SK-N-SH (cell line): ENCODE results near the gene GPR12. TPM values are rescaled to one million over a fixed set of nuclear protein-coding genes. Genes with fewer than 3 reads are reported as not detected.

Experiments
- CTCF ChIA-PET: fragments of 300-600, 350-600 bp; formaldehyde crosslinking; extraction: SDS; loops from one replicate; lab custom pipeline; 2021; lab: Yijun Ruan, JAX
- POLR2A ChIA-PET: fragments of 350-600 bp; sonication (Branson Sonifier 250); formaldehyde crosslinking; extraction: SDS; loops from one replicate; lab custom pipeline; 2020; ENCODE audit warnings: antibody characterized with exemption, inconsistent platforms; lab: Yijun Ruan, JAX
- DNase-seq: peaks from one replicate; pipeline ENCODE4 v3.0.0; 2012
- H2AFZ ChIP-seq: fragments of 200-600 bp; sonication (generic); 2 replicates; pipeline ENCODE4 v1.8.1; 2016; ENCODE audit warnings: antibody characterized with exemption, mild to moderate bottlenecking, low read depth
- H3F3A ChIP-seq: fragments of 200-600 bp; sonication (generic); replicated peaks from 2 replicates; pipeline ENCODE3; 2016; ENCODE audit warnings: antibody characterized with exemption, mild to moderate bottlenecking; ENCODE audit not compliant: insufficient read depth
- H3K27ac ChIP-seq, 2 experiments: fragments of 200-500 bp in 1 of 2; fragments of 200-600 bp in 1 of 2; sonication (Bioruptor generic) in 1 of 2; sonication (generic), shearing (Covaris generic) in 1 of 2; 2 replicates each; pipeline versions ENCODE4 v1.5.1 to v1.6.1; 2014 to 2016; ENCODE audit warnings: low read depth in 2 of 2, inconsistent platforms in 1 of 2, low read length in 1 of 2, mild to moderate bottlenecking in 1 of 2, mixed read lengths in 1 of 2
- H3K27me3 ChIP-seq: fragments of 200-600 bp; sonication (generic), shearing (Covaris generic); 2 replicates; pipeline ENCODE4 v1.6.1; 2016; ENCODE audit warnings: mixed run types; ENCODE audit not compliant: insufficient read depth
- H3K36me3 ChIP-seq, 2 experiments: fragments of 200-500 bp in 1 of 2; fragments of 200-600 bp in 1 of 2; sonication (Bioruptor generic) in 1 of 2; sonication (generic) in 1 of 2; replicated peaks in 1 of 2; 2 replicates each; pipeline versions ENCODE3 to v1.5.1; 2014 to 2016; ENCODE audit warnings: low read length in 1 of 2, mild to moderate bottlenecking in 1 of 2; ENCODE audit not compliant: insufficient read depth in 2 of 2, control insufficient read depth in 1 of 2
- H3K4me1 ChIP-seq, 2 experiments: fragments of 200-500 bp in 1 of 2; fragments of 200-600 bp in 1 of 2; sonication (Bioruptor generic) in 1 of 2; sonication (generic), shearing (Covaris generic) in 1 of 2; 2 replicates each; pipeline versions ENCODE4 v1.5.1 to v1.6.1; 2014 to 2016; ENCODE audit warnings: low read depth in 1 of 2, low read length in 1 of 2, mixed run types in 1 of 2; ENCODE audit not compliant: insufficient read depth in 2 of 2, control insufficient read depth in 1 of 2
- H3K4me2 ChIP-seq: fragments of 200-600 bp; sonication (generic), shearing (Covaris generic); 2 replicates; pipeline ENCODE4 v1.6.1; 2017; ENCODE audit warnings: mixed run types
- H3K4me3 ChIP-seq, 2 experiments: fragments of 200-500 bp in 1 of 2; fragments of 200-600 bp in 1 of 2; sonication (Bioruptor generic) in 1 of 2; sonication (generic), shearing (Covaris generic) in 1 of 2; 2 replicates each; pipeline versions ENCODE4 v1.5.1 to v1.8.1; 2014 to 2016; ENCODE audit warnings: low read depth in 2 of 2, inconsistent platforms in 1 of 2, low read length in 1 of 2, mild to moderate bottlenecking in 1 of 2, mixed read lengths in 1 of 2, moderate library complexity in 1 of 2
- H3K79me2 ChIP-seq: fragments of 200-600 bp; sonication (generic); 2 replicates; pipeline ENCODE4 v1.8.1; 2017; ENCODE audit warnings: mild to moderate bottlenecking; ENCODE audit not compliant: insufficient read depth
- H3K9ac ChIP-seq: fragments of 200-600 bp; sonication (generic); 2 replicates; pipeline ENCODE4 v1.6.1; 2017; ENCODE audit warnings: mixed run types
- H3K9me2 ChIP-seq: fragments of 200-600 bp; sonication (generic); 2 replicates; pipeline ENCODE4 v1.6.1; 2017; ENCODE audit warnings: mixed run types
- H3K9me3 ChIP-seq: fragments of 200-600 bp; sonication (generic); 2 replicates; pipeline ENCODE4 v1.6.1; 2017; ENCODE audit warnings: mixed run types, mild to moderate bottlenecking, moderate library complexity
- H4K20me1 ChIP-seq: fragments of 200-600 bp; sonication (generic); 2 replicates; pipeline ENCODE4 v1.6.1; 2017; ENCODE audit warnings: mild to moderate bottlenecking, mixed run types; ENCODE audit not compliant: insufficient read depth
- CTCF ChIP-seq: fragments of 200-600 bp; sonication (generic); IDR thresholded peaks from 2 replicates; pipeline ENCODE4 v1.6.1; 2017; ENCODE audit warnings: antibody characterized with exemption, mild to moderate bottlenecking, moderate library complexity
- EP300 ChIP-seq, 2 experiments: IDR thresholded peaks; 2 replicates each; pipeline versions ENCODE4 v1.4.0 to v1.6.1; 2012; ENCODE audit warnings: borderline replicate concordance in 1 of 2, low read depth in 1 of 2, low read length in 1 of 2
- EZH2phosphoT487 ChIP-seq: fragments of 200-600 bp; sonication (generic); IDR thresholded peaks from 2 replicates; pipeline ENCODE4 v1.6.1; 2017; ENCODE audit warnings: low read depth, mixed run types, mild to moderate bottlenecking, antibody characterized with exemption, moderate library complexity, borderline replicate concordance
- FOSL2 ChIP-seq: IDR thresholded peaks from 2 replicates; pipeline ENCODE4 v1.4.0; 2012; ENCODE audit warnings: low read depth, mild to moderate bottlenecking, moderate library complexity, borderline replicate concordance
- FOXJ3 ChIP-seq: sonication (generic); formaldehyde crosslinking; IDR thresholded peaks from 2 replicates; pipeline ENCODE4 v1.5.1; 2020; ENCODE audit warnings: mild to moderate bottlenecking, missing genetic modification reagents
- FOXM1 ChIP-seq: IDR thresholded peaks from 2 replicates; pipeline ENCODE4 v1.4.0; 2012; ENCODE audit warnings: low read depth, mild to moderate bottlenecking
- GATA2 ChIP-seq: sonication (generic); formaldehyde crosslinking; IDR thresholded peaks from 2 replicates; pipeline ENCODE4 v1.5.0; 2020; ENCODE audit warnings: mild to moderate bottlenecking, missing genetic modification reagents
- MAX ChIP-seq: IDR thresholded peaks from 2 replicates; pipeline ENCODE4 v1.4.0; 2012; ENCODE audit warnings: low read depth
- MEF2A ChIP-seq: IDR thresholded peaks from 2 replicates; pipeline ENCODE4 v1.4.0; 2012; ENCODE audit warnings: low read depth, borderline replicate concordance
- NFIC ChIP-seq: IDR thresholded peaks from 2 replicates; pipeline ENCODE4 v1.4.0; 2012; ENCODE audit warnings: borderline replicate concordance
- POLR2AphosphoS5 ChIP-seq: IDR thresholded peaks from 2 replicates; pipeline ENCODE4 v1.6.1; 2012; ENCODE audit warnings: low read depth, low read length
- RAD21 ChIP-seq: IDR thresholded peaks from 2 replicates; pipeline ENCODE4 v1.6.1; 2012; ENCODE audit warnings: mild to moderate bottlenecking, low read length
- REST ChIP-seq: IDR thresholded peaks from 2 replicates; pipeline ENCODE4 v1.6.1; 2012; ENCODE audit warnings: mild to moderate bottlenecking, low read depth, low read length, moderate library complexity
- RXRA ChIP-seq: IDR thresholded peaks from 2 replicates; pipeline ENCODE4 v1.4.0; 2012; ENCODE audit warnings: low read depth, mild to moderate bottlenecking, borderline replicate concordance
- SIN3A ChIP-seq: IDR thresholded peaks from 2 replicates; pipeline ENCODE4 v1.6.1; 2012; ENCODE audit warnings: low read depth, mild to moderate bottlenecking, low read length, moderate library complexity, borderline replicate concordance
- TCF12 ChIP-seq: IDR thresholded peaks from 2 replicates; pipeline ENCODE4 v1.4.0; 2012
- TEAD4 ChIP-seq: IDR thresholded peaks from 2 replicates; pipeline ENCODE4 v1.4.0; 2012; ENCODE audit warnings: mild to moderate bottlenecking, borderline replicate concordance; ENCODE audit not compliant: insufficient read depth
- ZBTB33 ChIP-seq: IDR thresholded peaks from 2 replicates; pipeline ENCODE4 v1.4.0; 2012; ENCODE audit warnings: low read depth, borderline replicate concordance
- WGBS: methylation state at CpG from one replicate; pipeline ENCODE4 v1.1.6; 2017; ENCODE audit warnings: low lambda C conversion rate; 5-methylcytosine and 5-hydroxymethylcytosine counted together
- polyA plus RNA-seq, 3 experiments: library from polyadenylated mRNA; depleted of rRNA; stranded (reverse); fragments of >200 nt; gene quantifications; 2 replicates each; pipeline ENCODE4 v1.2.3, GENCODE V29; 2012
- TF ChIP-seq, protein P1 (sequence below): fragments of 150-350 bp; IDR thresholded peaks from 2 replicates; pipeline ENCODE4 v1.6.1; 2017; ENCODE audit warnings: antibody characterized with exemption, low read length, low read depth, borderline replicate concordance
- TF ChIP-seq, protein P2 (sequence below): fragments of 150-350 bp; IDR thresholded peaks from 2 replicates; pipeline ENCODE4 v1.6.1; 2016; ENCODE audit warnings: mild to moderate bottlenecking, low read depth, low read length

The GPR12 gene
- polyA plus RNA-seq, 1 of the 3 experiments (the other 2 are of a cell fraction) = not detected

- H3K4me3 ChIP-seq = no peak overlapping the region
- no peak for DNase-seq
- no peaks in the 10 kb centered on the region for H3K9me2 ChIP-seq
- WGBS = 45% methylated on average over 5 of the region's 5 CpGs
- no peak for TF ChIP-seq RXRA
- no peak for TF ChIP-seq EZH2phosphoT487
- no peak for TF ChIP-seq GATA2
- TF ChIP-seq ZBTB33 = no peak
- TF ChIP-seq FOXJ3 (CRISPR knock-in tag) = no peak
- no peak for TF ChIP-seq EP300 (IDR thresholded peaks at IDR 0.05; ENCODE audit: borderline replicate concordance in 1 of 2, low read depth in 1 of 2, low read length in 1 of 2)
- no peak for TF ChIP-seq RAD21
- no peak for TF ChIP-seq NFIC
- no peak for TF ChIP-seq REST
- no peak for TF ChIP-seq FOXM1
- no peak for TF ChIP-seq FOSL2
- no peak for TF ChIP-seq MAX
- TF ChIP-seq MEF2A = no peak
- no peak for TF ChIP-seq CTCF
- no peak for TF ChIP-seq TEAD4
- TF ChIP-seq, protein P1, sequence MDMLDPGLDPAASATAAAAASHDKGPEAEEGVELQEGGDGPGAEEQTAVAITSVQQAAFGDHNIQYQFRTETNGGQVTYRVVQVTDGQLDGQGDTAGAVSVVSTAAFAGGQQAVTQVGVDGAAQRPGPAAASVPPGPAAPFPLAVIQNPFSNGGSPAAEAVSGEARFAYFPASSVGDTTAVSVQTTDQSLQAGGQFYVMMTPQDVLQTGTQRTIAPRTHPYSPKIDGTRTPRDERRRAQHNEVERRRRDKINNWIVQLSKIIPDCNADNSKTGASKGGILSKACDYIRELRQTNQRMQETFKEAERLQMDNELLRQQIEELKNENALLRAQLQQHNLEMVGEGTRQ = no peak
- TF ChIP-seq, protein P2, sequence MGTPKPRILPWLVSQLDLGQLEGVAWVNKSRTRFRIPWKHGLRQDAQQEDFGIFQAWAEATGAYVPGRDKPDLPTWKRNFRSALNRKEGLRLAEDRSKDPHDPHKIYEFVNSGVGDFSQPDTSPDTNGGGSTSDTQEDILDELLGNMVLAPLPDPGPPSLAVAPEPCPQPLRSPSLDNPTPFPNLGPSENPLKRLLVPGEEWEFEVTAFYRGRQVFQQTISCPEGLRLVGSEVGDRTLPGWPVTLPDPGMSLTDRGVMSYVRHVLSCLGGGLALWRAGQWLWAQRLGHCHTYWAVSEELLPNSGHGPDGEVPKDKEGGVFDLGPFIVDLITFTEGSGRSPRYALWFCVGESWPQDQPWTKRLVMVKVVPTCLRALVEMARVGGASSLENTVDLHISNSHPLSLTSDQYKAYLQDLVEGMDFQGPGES = no peak
- no peak for TF ChIP-seq POLR2AphosphoS5
- TF ChIP-seq SIN3A = no peak
- no peak for TF ChIP-seq TCF12
- H3K79me2 ChIP-seq = no peaks in the 10 kb centered on the region
- no peak overlapping the region for H2AFZ ChIP-seq
- H4K20me1 ChIP-seq = no peaks in the 10 kb centered on the region
- H3F3A ChIP-seq = no peaks in the 10 kb centered on the region
- H3K9me3 ChIP-seq = no peaks in the 10 kb centered on the region
- H3K4me2 ChIP-seq = no peak overlapping the region
- no peaks in the 10 kb centered on the region; a peak in 1 of 4 replicates for H3K4me1 ChIP-seq
- ChIA-PET CTCF (interaction anchor here (0.7 kb wide), 1 partner anchor 150 kb away, joined by 3 read pairs; no protein-coding TSS in a partner anchor), POLR2A (no interaction called here)
- no peak overlapping the region for H3K9ac ChIP-seq
- no peak overlapping the region for H3K27ac ChIP-seq
- no peaks in the 10 kb centered on the region for H3K36me3 ChIP-seq
- no peaks in the 10 kb centered on the region; the same call in 1 of the 2 replicates for H3K27me3 ChIP-seq
Observed at GRCh38 chr13:26722321-26722720, 38.3 kb downstream of the GPR12 start.
